Activated naive CD8-positive, alpha-beta T cell treated with anti-CD3 and anti-CD28 coated beads, Interleukin-2, amount 10 ng/mL, durations not matched to agents 7 days and 5 days (primary cell): ENCODE results near the gene CEACAM18. TPM values are rescaled to one million over a fixed set of nuclear protein-coding genes. Genes with fewer than 3 reads are reported as not detected.
"Not testable (repeated sequence)": the region's sequence is repeated elsewhere in the genome, so short reads cannot be mapped to it uniquely, and the experiment has no call there.

Experiments used
- ATAC-seq: fragments of 150-1000 bp; cut with Tn5 transposase; one replicate; pipeline ENCODE4 v1.10.0; 2021; ENCODE audit warnings: low read depth, moderate library complexity
- POLR2A ChIA-PET: fragments of 350-600 bp; sonication (Branson Sonifier 250); formaldehyde crosslinking; loops from one replicate; lab custom pipeline; 2021; ENCODE audit warnings: antibody characterized with exemption; lab: Charles Lee
- DNase-seq: peaks from one replicate; pipeline ENCODE4 v3.0.0; 2021
- H3K27ac Mint-ChIP-seq: one replicate; pipeline ENCODE4 v1.8.0; 2022; ENCODE audit warnings: mild to moderate bottlenecking, mixed read lengths
- H3K27me3 Mint-ChIP-seq: one replicate; pipeline ENCODE4 v1.8.0; 2022; ENCODE audit warnings: mild to moderate bottlenecking, moderate library complexity, mixed read lengths
- H3K36me3 Mint-ChIP-seq: one replicate; pipeline ENCODE4 v1.8.0; 2021; ENCODE audit warnings: mild to moderate bottlenecking, mixed read lengths
- H3K4me1 Mint-ChIP-seq: one replicate; pipeline ENCODE4 v1.8.0; 2021; ENCODE audit warnings: mixed read lengths
- H3K4me3 Mint-ChIP-seq: one replicate; pipeline ENCODE4 v1.8.0; 2022; ENCODE audit warnings: mild to moderate bottlenecking, moderate library complexity, mixed read lengths
- H3K9me3 Mint-ChIP-seq: one replicate; pipeline ENCODE4 v1.8.0; 2021; ENCODE audit warnings: mixed read lengths
- total RNA-seq, 2 experiments: library from RNA; stranded (reverse); gene quantifications; one replicate each; pipeline ENCODE4 v1.2.3, GENCODE V29; 2021

Gene CEACAM18
- total RNA-seq, 2 experiments from 2014 or later, result not detected

GRCh38 chr19:51450730-51451307 lies 27.5 kb upstream of the CEACAM18 start:
- ATAC-seq, result no peak
- peaks cover 18% of the 10 kb centered on the region for H3K4me1 Mint-ChIP-seq
- no peak for DNase-seq
- POLR2A ChIA-PET, result no interaction called here
- peaks cover 15% of the 10 kb centered on the region for H3K9me3 Mint-ChIP-seq
- H3K27ac Mint-ChIP-seq, result no peak overlapping the region
- H3K36me3 Mint-ChIP-seq, result no peaks in the 10 kb centered on the region
- no peak overlapping the region for H3K4me3 Mint-ChIP-seq
- H3K27me3 Mint-ChIP-seq, result peaks cover 25% of the 10 kb centered on the region

- Mint-ChIP-seq H3K4me1 (peaks cover 3% of the 10 kb centered on the region), H3K27ac (no peak overlapping the region), H3K9me3 (no peaks in the 10 kb centered on the region), H3K4me3 (no peak overlapping the region), H3K27me3 (peaks cover 22% of the 10 kb centered on the region), H3K36me3 (no peaks in the 10 kb centered on the region)
- POLR2A ChIA-PET, result no interaction called here
- DNase-seq (no peak), ATAC-seq (no peak)
Measured at GRCh38 chr19:51456541-51457290, 21.6 kb upstream of the CEACAM18 start.

- POLR2A ChIA-PET, result no interaction called here
- Mint-ChIP-seq H3K4me3 (no peak overlapping the region), H3K27me3 (peaks cover 27% of the 10 kb centered on the region), H3K27ac (no peak overlapping the region), H3K4me1 (peaks cover 3% of the 10 kb centered on the region), H3K9me3 (no peaks in the 10 kb centered on the region), H3K36me3 (no peaks in the 10 kb centered on the region)
- ATAC-seq (no peak), DNase-seq (no peak)
Measured at GRCh38 chr19:51457351-51458013, 20.9 kb upstream of the CEACAM18 start.

GRCh38 chr19:51458051-51458645 lies 20.2 kb upstream of the CEACAM18 start, which contains the start of gene SIGLEC8:
Gene SIGLEC8, minus strand, starts transcription at chr19:51458454. Its CDS starts 67 bp downstream, at chr19:51458387.
- peaks cover 34% of the 10 kb centered on the region for H3K27me3 Mint-ChIP-seq
- H3K9me3 Mint-ChIP-seq, result no peaks in the 10 kb centered on the region
- no peaks in the 10 kb centered on the region for H3K36me3 Mint-ChIP-seq
- H3K27ac Mint-ChIP-seq, result no peak within 1 kb of the TSS
- H3K4me3 Mint-ChIP-seq, result no peak within 1 kb of the TSS
- ATAC-seq (no peak), DNase-seq (no peak)
- peaks cover 4% of the 10 kb centered on the region for H3K4me1 Mint-ChIP-seq
- POLR2A ChIA-PET, result no interaction called here

- Mint-ChIP-seq H3K27me3 (peaks cover 39% of the 10 kb centered on the region), H3K9me3 (no peaks in the 10 kb centered on the region), H3K4me1 (peaks cover 5% of the 10 kb centered on the region), H3K4me3 (no peak overlapping the region), H3K36me3 (no peaks in the 10 kb centered on the region), H3K27ac (no peak overlapping the region)
- DNase-seq, result no peak
- POLR2A ChIA-PET, result no interaction called here
- ATAC-seq, result no peak
Measured at GRCh38 chr19:51458899-51459505, 19.3 kb upstream of the CEACAM18 start.

- no peak for ATAC-seq
- Mint-ChIP-seq H3K36me3 (no peaks in the 10 kb centered on the region), H3K4me3 (no peak overlapping the region), H3K27ac (no peak overlapping the region), H3K27me3 (peaks cover 49% of the 10 kb centered on the region), H3K4me1 (peaks cover 6% of the 10 kb centered on the region), H3K9me3 (no peaks in the 10 kb centered on the region)
- POLR2A ChIA-PET, result no interaction called here
- no peak for DNase-seq
Measured at GRCh38 chr19:51460164-51460992, 18.0 kb upstream of the CEACAM18 start.

- Mint-ChIP-seq H3K36me3 (no peaks in the 10 kb centered on the region), H3K27me3 (peaks cover 63% of the 10 kb centered on the region)
- POLR2A ChIA-PET, result interaction anchor here (2.1 kb wide), 1 partner anchor 20 kb away, joined by 5 read pairs; no protein-coding TSS in a partner anchor
Measured at GRCh38 chr19:51461723-51462161, 16.6 kb upstream of the CEACAM18 start.

GRCh38 chr19:51462276-51462675 lies 16.1 kb upstream of the CEACAM18 start:
- H3K27ac Mint-ChIP-seq, result no peak overlapping the region
- no peak overlapping the region for H3K4me3 Mint-ChIP-seq
- H3K9me3 Mint-ChIP-seq, result no peaks in the 10 kb centered on the region
- DNase-seq (no peak), ATAC-seq (no peak)
- peaks cover 6% of the 10 kb centered on the region for H3K4me1 Mint-ChIP-seq
- POLR2A ChIA-PET, result interaction anchor here (2.1 kb wide), 1 partner anchor 21 kb away, joined by 5 read pairs; no protein-coding TSS in a partner anchor
- peaks cover 65% of the 10 kb centered on the region for H3K27me3 Mint-ChIP-seq
- no peaks in the 10 kb centered on the region for H3K36me3 Mint-ChIP-seq

More at GRCh38 chr19:51461723-51462161, 16.6 kb upstream of the CEACAM18 start:
- H3K27ac Mint-ChIP-seq, result no peak overlapping the region
- no peaks in the 10 kb centered on the region for H3K9me3 Mint-ChIP-seq
- DNase-seq (no peak), ATAC-seq (no peak)
- H3K4me1 Mint-ChIP-seq, result peaks cover 6% of the 10 kb centered on the region
- no peak overlapping the region for H3K4me3 Mint-ChIP-seq

- DNase-seq, result no peak
- no peak for ATAC-seq
- peaks cover 69% of the 10 kb centered on the region for H3K27me3 Mint-ChIP-seq
- no peak overlapping the region for H3K4me3 Mint-ChIP-seq
- no peaks in the 10 kb centered on the region for H3K9me3 Mint-ChIP-seq
- peaks cover 8% of the 10 kb centered on the region for H3K4me1 Mint-ChIP-seq
- H3K36me3 Mint-ChIP-seq, result no peaks in the 10 kb centered on the region
- H3K27ac Mint-ChIP-seq, result no peak overlapping the region
- POLR2A ChIA-PET, result interaction anchor here (2.1 kb wide), 1 partner anchor 21 kb away, joined by 5 read pairs; no protein-coding TSS in a partner anchor
Measured at GRCh38 chr19:51462681-51463080, 15.7 kb upstream of the CEACAM18 start.

GRCh38 chr19:51463976-51464581 lies 14.3 kb upstream of the CEACAM18 start:
- H3K4me3 Mint-ChIP-seq, H3K27ac Mint-ChIP-seq, H3K9me3 Mint-ChIP-seq, H3K36me3 Mint-ChIP-seq, DNase-seq, POLR2A ChIA-PET: not testable (repeated sequence)
- peak; percentile 39 for ATAC-seq
- Mint-ChIP-seq H3K27me3 (peaks cover 74% of the 10 kb centered on the region), H3K4me1 (peaks cover 18% of the 10 kb centered on the region)

GRCh38 chr19:51466723-51467122 lies 11.6 kb upstream of the CEACAM18 start:
- POLR2A ChIA-PET, result no interaction called here
- ATAC-seq, result no peak
- peaks cover 66% of the 10 kb centered on the region for H3K27me3 Mint-ChIP-seq
- H3K36me3 Mint-ChIP-seq, result no peaks in the 10 kb centered on the region
- DNase-seq, result no peak
- peaks cover 15% of the 10 kb centered on the region for H3K4me1 Mint-ChIP-seq
- H3K4me3 Mint-ChIP-seq, result no peak overlapping the region
- H3K27ac Mint-ChIP-seq, result no peak overlapping the region
- H3K9me3 Mint-ChIP-seq, result no peaks in the 10 kb centered on the region
